ENCODE measurements around the gene AJUBA.
"Not testable (repeated sequence)": the region's sequence is repeated elsewhere in the genome, so short reads cannot be mapped to it uniquely, and the experiment has no call there.

The AJUBA gene

DNA sequence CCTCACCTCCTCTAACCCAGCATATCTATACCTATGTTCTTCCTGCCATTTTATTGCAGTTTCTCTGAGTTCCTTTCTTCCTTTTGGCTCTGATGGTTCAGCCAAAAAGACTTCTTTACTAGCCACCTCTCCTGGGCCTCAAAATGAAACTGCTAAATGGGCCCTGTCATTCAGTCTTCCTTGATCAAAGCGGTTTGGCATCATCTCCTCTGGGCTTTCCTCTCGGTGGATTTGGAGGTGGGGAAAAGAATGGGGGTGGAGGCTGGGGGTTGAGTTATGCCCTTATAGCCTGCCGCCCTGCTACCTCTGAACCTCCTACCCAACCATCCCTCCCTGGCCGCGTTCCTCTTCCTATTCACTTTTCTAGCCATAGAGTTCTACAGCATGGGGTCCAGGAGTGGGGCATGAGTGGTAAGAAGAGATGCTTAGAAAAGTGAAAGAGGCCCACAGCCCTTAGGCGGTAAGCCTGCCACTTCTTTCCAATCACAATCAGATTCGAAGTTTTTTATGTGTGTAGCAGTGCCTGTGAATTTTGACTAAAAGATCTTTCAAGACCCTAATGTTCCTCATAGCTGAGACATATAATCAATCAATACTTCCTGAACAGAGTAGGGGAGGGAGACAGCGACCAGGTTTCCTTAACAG lies 2.5 kb downstream of the AJUBA start:
- no peak for DNase-seq (ENCODE audit: low spot score)

DNA sequence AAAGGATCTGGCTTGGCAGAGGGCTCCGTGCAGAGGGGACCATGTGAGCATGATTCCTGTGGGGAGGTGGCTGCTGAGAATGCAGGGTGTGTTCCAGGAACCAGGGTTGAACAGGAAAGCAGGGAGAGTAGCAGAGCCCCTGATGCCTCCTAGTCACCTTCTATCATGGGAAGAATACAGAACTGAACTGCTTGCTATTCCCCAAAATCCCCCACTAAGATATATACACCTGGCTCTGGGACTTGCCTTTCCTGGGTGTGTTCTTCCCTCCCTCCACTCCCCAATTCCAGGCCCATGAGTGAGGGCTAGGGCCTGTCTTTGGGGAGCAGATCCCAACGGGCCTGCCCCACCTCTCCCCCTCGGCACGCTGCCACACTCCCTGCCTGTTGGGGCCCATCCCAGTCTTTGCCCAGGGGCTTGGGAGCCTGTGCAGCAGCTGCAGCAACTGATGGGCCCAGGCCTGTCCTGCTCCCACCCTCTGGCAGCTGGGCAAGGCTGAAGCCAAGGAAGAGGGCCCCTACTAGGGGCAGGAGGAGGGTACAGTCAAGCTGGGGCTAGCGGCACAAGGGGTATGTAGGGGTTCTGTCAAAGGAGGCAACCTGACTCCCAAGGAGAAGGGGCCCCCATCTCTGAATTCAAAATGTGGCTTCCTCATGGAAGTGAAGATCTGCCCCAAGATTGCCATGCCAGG lies 3.2 kb downstream of the AJUBA start:
- no peak for DNase-seq (ENCODE audit: low spot score)

DNA sequence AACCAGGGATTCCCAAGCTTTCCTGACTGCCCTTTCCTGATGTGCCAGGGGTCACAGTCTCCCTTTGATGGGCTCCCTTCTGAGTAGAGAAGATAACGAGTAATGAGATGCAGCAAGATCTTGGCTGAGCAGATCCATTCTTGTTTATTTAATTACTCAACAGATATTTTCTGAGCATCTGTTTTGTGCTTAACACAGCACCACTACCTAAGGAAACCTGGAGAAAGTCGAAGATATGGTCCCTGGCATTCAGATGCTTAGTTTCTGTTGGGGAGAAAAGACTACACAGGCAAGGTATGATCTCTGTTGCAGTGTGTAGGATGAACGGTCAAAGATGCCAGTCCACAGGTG lies 3.9 kb downstream of the AJUBA start:
- DNase-seq (ENCODE audit: low spot score): no peak

DNA sequence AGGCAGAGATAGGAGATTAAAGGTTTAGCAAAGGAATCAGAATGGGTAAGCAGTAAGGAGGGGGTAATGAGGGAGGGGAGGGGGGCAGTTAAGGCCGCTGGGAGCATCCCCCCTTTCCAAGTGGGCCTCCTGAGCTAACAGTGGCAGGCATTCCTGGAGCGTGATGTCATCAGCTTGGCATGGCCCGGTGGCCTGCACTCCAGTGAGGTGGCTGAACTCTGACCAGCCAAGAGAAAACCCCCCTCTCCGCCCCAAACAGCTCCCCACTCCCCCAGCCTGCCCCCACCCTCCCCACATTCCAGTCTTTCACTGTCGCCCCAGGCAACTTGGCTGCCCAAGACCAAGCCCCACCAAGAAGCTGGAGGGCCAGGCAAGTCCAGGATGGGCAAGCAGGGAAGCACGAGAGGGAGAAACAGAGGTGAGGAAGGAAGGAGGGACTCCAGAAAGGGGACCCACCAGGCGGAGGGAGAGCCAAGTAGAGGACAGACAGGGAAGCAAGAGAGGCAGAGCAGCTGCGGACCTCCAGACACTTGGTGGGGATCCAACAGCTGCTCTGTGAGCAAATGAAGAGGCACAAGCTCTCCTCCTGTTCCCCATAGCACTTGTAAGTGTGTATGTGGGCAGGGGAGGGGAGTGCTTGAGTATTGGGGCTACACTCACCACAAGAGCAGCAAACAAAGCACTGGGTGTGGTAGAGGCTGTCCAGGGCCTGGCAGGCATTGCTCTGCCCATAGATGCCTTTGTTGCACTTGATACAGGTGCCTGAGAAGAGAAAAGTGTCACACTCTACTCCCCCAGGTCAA lies 4.5 kb downstream of the AJUBA start:
- peak; percentile 73 for DNase-seq (ENCODE audit: low spot score)

DNA sequence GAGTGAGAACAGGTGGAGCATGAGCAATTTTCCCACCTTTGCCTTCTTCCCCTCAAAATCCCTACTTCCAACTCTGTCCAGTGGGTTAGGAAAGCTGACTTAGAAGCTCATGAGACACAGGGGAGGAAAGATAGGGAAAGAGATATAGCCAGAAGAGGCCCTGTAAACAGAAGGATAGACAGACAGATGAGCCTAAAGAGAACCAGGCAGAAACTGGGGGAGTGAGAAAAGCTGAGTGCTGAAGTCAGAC lies 5.0 kb downstream of the AJUBA start:
- no peak for DNase-seq (ENCODE audit: low spot score)

DNA sequence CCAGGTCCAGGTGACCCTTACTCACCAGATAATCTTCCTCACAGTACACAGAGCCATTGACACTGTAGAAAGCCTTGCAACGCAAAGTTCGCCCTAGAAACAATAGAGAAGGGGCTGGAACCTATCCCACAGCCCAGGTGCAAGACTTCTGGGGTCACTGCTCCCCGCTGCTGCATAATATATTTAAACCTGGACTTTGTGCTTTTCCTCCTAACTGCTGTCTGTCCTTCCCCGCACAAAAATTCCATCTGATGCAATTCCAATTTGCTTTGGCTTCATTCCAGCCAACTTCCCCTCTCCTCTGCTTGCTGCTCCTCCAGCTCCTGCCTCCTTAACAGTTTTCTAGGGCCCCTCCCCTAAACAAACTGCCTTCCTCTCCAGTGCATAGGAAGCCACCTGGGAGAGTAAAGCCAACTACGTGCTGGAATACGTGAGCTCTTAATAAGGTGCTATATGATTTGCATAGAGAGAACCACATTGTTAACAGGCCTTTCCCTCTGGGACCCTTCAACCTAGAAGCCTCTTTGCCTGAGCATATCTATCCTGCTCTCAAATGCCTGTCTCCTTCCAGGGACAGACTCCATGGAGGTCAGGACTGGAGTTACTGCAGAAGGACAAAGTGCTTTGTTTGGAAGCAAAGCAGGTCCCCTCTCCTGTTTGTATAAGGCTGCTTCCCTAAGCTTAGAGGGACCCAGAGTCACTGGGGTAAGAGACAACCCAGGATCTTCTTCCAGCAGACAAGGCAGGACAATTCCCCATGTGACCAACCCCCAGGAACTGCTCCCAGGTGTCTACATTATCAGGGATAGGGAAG lies 5.5 kb downstream of the AJUBA start:
- no peak for DNase-seq (ENCODE audit: low spot score)

DNA sequence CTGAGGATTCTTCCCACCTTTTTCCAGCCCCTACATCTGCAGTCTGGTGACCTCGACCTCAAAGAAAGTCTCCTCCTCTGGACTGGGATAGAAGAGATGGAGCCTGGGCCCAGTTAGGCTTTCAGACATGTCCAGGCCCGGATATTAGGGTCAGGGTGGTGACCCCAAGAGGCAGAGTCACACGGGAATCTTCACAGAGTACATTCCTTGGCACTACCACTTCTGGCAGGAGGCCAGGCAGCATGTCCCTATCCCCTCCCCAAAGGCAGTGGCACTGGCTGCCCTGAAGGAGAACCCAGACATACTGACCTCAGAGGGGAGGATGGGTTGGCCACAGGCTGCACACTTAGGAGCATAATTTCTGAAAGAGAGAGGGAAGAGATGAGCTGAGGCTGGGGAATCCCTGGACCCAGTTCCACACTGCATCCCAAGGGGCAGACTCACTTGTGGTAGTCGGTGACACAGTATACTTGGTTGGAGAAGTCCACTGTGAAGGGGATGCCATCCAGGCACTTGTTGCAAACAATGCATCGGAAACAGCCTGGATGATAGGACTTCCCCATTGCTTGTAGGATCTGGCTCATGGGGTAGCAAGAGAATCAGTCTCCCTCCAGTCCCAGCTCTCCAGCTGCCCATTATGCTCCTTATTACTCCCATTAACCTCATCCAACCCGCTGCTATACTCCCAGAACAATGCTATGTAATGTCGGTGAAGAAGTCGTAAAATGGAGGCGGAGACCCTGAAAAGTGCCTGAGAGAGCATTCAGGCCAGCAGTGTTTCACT lies 7.6 kb downstream of the AJUBA start:
- no peak for DNase-seq (ENCODE audit: low spot score)

DNA sequence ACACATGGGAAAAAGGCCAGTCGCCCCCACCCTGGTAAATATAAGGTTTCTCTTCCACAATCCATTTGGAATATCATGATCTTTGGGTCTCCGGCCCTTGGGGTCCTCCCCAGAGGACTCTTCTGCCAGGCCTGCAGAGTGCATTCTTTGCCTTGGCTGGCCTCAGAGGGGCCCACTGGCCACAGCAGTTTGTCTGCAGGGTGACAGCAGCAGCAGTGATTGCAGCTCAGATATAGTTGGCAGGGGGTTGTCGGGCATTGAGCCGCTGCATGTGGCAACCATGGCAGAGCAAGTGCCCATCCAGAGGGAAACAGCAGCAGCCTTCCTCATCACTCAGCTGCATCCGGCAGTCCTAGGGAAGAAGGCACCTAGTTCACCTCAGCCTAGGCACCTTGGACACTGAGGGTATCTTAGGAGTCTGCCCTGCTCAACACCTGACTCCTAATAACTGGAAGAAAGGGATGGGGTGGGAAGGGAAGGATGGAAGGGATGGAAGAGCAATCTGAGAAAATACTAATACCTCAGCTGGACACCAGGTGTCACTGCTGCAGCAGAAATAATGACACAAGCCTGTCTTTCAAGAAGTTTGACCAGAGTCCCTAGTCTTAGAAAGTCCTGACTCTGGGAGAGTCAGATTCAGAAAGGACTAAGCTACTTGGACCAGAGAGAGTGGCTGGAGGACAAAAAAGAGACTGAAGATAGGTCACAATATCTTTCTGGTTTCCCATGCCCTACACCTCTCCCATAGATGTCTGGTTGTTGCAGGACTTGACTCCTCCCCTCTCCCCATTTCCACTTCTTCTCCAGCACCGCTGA lies 8.9 kb downstream of the AJUBA start:
- DNase-seq (ENCODE audit: low spot score): no peak

DNA sequence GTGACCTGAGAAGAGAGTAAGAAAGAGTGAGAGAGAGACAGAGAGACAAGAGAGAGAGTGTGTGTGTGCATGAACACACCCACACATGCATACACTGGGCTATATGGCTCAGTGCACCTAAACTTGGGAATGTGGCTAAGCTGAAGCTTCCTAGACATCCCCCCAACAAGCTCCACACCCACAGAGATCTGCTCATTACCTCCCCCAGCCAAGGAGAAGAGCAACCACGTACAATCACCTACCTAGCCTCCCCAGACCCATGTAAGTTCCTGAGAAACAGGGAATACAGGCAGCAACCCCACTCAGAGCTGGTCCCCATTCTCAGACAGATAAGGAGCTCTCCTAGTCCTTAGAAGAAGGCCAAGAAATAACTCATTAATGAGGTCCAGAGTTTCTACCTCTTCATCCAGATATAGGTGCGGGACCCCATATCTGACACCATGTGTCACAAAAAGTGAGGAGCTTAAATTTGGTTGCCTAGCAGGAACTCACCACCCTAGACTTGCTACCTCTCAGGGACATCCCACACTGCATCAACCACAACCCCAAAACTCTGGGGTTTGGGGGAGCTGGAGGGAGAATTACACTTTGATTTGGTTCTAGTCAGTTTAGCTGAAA lies 9.9 kb downstream of the AJUBA start:
- no peak for DNase-seq (ENCODE audit: low spot score)

DNA sequence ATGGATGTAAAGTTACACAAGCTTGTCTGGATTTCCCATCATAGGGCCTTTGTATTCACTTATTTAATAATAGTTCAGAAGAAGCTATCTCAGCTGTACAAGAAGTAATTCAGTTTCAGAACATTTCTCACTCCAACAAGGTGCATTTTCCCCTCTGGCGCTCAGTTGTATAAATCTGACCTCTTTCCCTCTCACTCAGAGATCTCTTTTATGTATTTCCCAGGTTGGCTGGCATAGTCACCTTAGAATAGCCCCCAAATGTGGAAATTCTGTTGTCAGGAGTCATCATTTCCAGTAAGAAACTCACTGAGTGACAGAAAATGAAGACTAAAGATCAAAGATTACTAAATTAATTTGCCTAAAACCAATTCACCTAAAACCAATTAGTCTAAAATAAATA lies 11.2 kb downstream of the AJUBA start:
- DNase-seq (ENCODE audit: low spot score): no peak

DNA sequence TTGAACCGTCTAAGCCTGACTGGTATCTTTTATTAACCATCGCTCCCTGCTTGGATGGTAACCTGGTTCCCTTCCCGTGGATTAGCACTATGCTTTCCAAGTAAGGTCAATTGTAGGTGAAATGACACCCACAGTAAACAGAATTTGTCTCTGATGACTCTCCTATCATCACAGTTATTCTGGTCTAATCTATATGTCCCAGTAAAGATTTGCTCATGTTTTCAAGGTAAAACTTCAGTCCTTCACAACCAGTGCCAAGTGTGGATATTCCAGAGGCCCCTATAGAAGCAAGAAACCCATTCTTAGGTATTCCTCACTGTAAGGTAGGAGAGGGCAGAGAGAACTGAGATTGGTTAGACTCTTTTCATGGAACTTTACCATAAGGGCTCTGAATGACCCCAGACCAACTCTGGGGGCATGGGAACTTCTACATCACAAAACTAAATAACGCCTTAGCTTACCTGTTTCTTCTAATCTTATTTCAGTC lies 15.5 kb downstream of the AJUBA start:
- no peak for DNase-seq (ENCODE audit: low spot score)

DNA sequence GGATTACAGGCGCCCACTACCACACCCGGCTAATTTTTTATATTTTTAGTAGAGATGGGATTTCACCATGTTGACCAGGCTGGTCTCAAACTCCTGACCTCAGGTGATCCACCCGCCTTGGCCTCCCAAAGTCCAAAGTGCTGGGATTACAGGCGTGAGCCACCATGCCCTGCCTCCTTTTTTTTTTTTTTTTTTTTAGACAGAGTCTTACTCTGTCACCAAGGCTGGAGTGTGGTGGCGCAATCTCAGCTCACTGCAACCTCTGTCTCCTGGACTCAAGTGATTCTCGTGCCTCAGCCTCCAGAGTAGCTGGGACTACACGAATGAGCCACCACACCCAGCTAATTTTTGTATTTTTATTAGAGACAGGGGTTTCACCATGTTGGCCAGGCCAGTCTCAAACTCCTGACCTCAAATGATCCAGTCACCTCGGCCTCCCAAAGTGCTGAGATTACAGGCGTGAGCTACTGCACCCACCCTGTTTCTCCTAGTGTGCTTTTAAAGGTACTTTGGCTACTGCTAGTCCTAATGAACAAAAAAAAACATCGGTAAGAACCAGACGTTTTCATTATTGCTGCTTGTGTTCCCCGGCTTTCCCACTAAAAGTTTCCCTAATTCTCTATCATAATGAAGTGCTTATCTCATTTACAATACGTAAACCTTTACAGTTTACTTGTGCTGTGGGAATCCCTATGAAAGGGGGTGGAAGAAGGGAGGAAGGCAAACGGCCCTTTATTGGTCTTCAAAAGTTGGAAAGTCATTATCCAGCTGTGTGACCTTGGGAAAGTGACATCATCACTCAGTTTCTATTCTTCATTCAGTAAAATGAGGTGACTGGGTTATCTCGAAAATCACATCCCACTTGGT lies 16.2 kb downstream of the AJUBA start:
- not testable (repeated sequence) for DNase-seq (ENCODE audit: low spot score)

DNA sequence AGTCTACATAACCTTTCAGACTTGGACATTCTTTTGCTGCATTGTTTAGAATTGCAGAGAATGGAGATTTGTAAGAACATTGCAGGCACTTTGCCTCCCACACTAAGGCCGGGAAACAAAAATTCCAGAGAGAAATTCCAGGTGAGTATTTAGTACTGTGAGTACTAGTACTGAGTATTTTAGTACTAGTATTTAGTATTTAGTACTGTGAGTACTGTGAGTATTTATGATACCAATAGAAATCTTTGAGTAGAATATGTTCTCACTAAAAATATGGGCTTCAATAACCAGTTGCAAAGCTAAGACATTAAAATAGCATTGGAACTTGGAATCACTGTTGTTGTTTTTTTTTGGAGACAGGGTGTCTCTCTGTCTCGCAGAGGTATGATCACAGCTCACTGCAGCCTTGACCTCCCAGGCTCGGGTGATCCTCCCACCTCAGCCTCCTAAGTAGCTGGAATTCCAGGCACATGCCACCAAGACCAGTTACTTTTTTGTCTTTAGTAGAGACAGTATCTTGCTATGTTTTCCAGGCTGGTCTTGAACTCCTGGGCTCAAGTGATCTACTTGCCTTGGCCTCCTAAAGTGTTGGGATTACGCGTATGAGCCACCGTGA lies 20.2 kb downstream of the AJUBA start:
- no peak for DNase-seq (ENCODE audit: low spot score)

DNA sequence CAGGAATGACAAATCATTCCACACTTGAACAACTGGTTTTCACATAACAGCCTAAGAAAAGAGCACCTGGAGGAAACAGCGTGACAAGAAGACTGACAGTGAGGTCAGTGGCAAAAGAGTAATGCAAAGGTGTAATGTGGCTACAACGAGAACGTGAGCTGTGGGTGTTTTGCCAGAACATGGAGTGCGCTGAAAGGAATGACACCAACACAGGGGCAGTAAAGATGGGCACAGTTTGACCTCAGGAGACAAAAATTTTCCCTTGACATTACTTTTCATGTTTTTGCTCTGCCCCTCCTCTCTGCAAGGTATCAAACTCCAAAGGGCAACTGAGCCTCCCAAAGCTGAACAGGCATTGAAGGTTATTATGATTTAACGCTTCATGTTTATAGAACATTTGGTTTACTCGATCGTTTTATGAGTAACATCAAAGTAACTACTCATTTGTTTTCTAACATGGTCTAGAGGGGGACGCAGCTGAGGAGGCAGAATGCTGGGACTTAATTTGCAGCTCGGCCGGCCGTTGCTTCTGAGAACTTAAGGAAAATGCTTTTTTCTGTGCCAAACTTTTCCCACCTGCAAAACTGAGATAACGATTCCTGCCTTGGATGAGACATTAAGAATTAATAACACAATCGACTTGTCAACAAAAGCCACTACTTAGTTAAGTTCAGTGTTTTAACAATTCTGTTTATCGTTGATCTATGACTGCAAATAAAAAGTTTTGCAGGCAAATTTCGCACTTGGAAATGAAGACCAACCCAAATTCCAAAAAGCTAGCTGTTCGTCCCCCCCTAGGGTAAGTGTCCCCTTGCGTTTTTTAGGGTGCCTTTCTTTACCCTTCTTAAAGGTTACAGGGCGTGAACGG lies 26.4 kb downstream of the AJUBA start:
- DNase-seq (ENCODE audit: low spot score): no peak

DNA sequence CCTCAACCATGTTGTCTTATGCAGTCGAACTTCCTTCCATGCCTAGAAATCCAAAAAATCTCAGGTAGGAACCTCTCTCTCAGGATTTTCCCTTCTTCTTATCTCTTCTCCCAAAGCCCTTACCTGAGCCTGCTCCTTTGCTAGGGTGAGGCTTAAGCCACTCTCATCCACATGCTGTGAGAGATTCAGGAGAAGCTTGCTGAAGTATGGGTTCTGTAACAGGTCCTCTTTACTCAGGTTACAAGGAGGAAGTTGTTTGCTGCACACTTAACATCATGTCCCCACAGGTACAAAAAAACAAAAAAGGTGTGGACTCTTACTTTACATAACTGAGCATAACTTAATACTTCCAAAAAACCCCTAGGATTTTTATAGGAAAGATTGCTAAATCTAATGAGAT lies 29.9 kb downstream of the AJUBA start:
- no peak for DNase-seq (ENCODE audit: low spot score)

DNA sequence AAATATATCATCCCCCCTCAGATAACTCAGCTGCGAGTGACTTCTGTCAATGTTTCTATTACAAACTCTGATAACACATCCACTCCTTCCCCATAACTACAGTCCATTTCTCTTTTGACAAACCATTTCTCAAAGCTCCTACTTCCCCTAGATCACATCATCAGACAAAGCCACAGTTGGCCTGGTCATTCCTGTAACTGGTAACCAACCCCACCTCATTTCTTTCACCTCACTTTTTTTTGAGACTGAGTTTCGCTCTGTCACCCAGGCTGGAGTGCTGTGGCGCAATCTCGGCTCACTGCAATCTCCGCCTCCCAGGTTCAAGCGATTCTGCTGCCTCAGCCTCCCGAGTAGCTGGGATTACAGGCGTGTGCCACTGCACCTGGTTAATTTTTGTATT lies 30.6 kb downstream of the AJUBA start:
- not testable (repeated sequence) for DNase-seq (ENCODE audit: low spot score)

DNA sequence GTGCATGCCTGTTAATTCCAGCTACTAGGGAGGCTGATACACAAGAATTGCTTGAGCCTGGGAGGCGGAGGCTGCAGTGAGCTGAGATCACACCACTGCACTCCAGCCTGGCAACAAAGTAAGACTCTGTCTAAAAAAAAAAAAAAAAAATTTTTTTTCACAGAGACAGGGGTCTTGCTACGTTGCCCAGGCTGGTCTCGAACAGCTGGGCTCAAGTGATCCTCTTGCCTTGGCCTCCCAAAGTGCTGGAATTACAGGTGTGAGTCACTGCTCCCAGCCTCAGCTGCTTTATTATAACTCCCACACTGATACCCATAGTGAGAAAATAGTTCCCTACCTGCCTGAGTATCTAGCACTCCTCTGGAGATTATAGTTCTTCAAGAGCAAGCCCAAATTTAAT lies 36.7 kb downstream of the AJUBA start:
- peak; percentile 2 for DNase-seq (ENCODE audit: low spot score)

DNA sequence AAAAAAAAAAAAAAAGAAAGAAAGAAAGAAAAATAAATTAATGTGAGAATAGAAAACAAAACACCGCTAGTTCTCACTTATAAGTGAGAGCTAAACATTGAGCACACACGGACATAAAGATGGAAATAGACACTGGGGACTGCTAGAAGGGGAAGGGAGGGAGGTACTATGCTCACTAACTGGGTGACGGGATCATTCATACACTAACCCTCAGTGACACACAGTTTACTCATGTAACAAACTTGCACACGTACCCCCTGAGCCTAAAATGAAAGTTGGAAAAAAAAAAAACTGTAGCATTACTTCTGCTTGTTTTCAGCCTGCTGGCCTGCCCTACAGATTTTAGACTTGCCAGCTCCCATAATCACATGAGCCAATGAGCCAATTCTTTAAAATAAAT lies 42.7 kb downstream of the AJUBA start:
- peak; percentile 1 for DNase-seq (ENCODE audit: low spot score)

Measured in left forelimb (tissue), 1 donor.